ENCODE results near the gene ANKRD12.
A peak's percentile ranks its signal among the peaks of the same experiment; 100 is the strongest.
"Not testable (repeated sequence)": the region's sequence is repeated elsewhere in the genome, so short reads cannot be mapped to it uniquely, and the experiment has no call there.

Gene ANKRD12

GRCh38 chr18:9147440-9148202 is 11.0 kb downstream of the ANKRD12 start:
- peak; percentile 94 for DNase-seq

- no peak for DNase-seq
These were observed 11.6 kb downstream of the ANKRD12 start for GRCh38 chr18:9148203-9148552.

GRCh38 chr18:9150121-9150520 is 13.5 kb downstream of the ANKRD12 start:
- no peak for DNase-seq

GRCh38 chr18:9153256-9153655 is 16.7 kb downstream of the ANKRD12 start:
- peak; percentile 65 for DNase-seq

- DNase-seq: no peak
These were observed 20.1 kb downstream of the ANKRD12 start for GRCh38 chr18:9156604-9157249.

GRCh38 chr18:9157806-9158205 is 21.2 kb downstream of the ANKRD12 start:
- no peak for DNase-seq

GRCh38 chr18:9160014-9160413 is 23.4 kb downstream of the ANKRD12 start:
- DNase-seq: no peak

GRCh38 chr18:9162663-9163062 is 26.1 kb downstream of the ANKRD12 start:
- not testable (repeated sequence) for DNase-seq

GRCh38 chr18:9164149-9164548 is 27.6 kb downstream of the ANKRD12 start:
- DNase-seq: not testable (repeated sequence)

- DNase-seq: not testable (repeated sequence)
These were observed 29.3 kb downstream of the ANKRD12 start for GRCh38 chr18:9165883-9166282.

GRCh38 chr18:9169515-9169914 is 32.9 kb downstream of the ANKRD12 start:
- DNase-seq: not testable (repeated sequence)

GRCh38 chr18:9171919-9172318 is 35.3 kb downstream of the ANKRD12 start:
- DNase-seq: not testable (repeated sequence)

GRCh38 chr18:9172506-9173127 is 36.0 kb downstream of the ANKRD12 start:
- peak; percentile 61 for DNase-seq

GRCh38 chr18:9173770-9174233 is 37.2 kb downstream of the ANKRD12 start:
- no peak for DNase-seq

- no peak for DNase-seq
These were observed 37.7 kb downstream of the ANKRD12 start for GRCh38 chr18:9174302-9174701.

GRCh38 chr18:9175115-9175514 is 38.5 kb downstream of the ANKRD12 start:
- DNase-seq: no peak

- no peak for DNase-seq
These were observed 40.5 kb downstream of the ANKRD12 start for GRCh38 chr18:9177031-9177430.

GRCh38 chr18:9177466-9177865 is 40.9 kb downstream of the ANKRD12 start:
- DNase-seq: no peak

GRCh38 chr18:9178557-9178956 is 42.0 kb downstream of the ANKRD12 start:
- no peak for DNase-seq

GRCh38 chr18:9181275-9181674 is 44.7 kb downstream of the ANKRD12 start:
- peak; percentile 42 for DNase-seq

GRCh38 chr18:9182852-9183399 is 46.3 kb downstream of the ANKRD12 start:
- DNase-seq: peak; percentile 77

- peak; percentile 87 for DNase-seq
These were observed 48.5 kb downstream of the ANKRD12 start for GRCh38 chr18:9184998-9185613.

All from OCI-M1 (cell line).